Measurements from ENCODE around the gene FOXP1. TPM values are rescaled to one million over a fixed set of nuclear protein-coding genes. Genes with fewer than 3 reads are reported as not detected.

The FOXP1 gene
- total and polyA plus RNA-seq, 4 donors, result 15.2 to 263 (median 110) TPM

- Histone ChIP-seq H3K9me3 (ENCODE audit: control insufficient read depth, low read length) (no peaks in the 10 kb centered on the region), H3K27ac (ENCODE audit: low read depth in 1 of 2, low read length in 2 of 2) (peak overlapping the region; percentile 75 to 99), H3K4me1 (ENCODE audit: control insufficient read depth in 1 of 2, insufficient read depth in 2 of 2, low read length in 2 of 2) (no peaks in the 10 kb centered on the region), H3K4me3 (ENCODE audit: low read length in 2 of 2) (peak overlapping the region; percentile 67 to 82), H3K27me3 (ENCODE audit: control insufficient read depth in 1 of 2, insufficient read depth in 2 of 2, low read length in 1 of 2) (no peaks in the 10 kb centered on the region), H3K36me3 (ENCODE audit: control insufficient read depth in 1 of 2, insufficient read depth in 2 of 2, low read length in 1 of 2) (no peaks in the 10 kb centered on the region)
- WGBS, 2 donors, result 0 to 1% methylated on average over 18 of the region's 18 CpGs
- intact Hi-C loops (cut with DNase I), result loop anchor here (1.0 to 10.0 kb wide), 19 partner anchors 68 to 1050 kb away; no protein-coding TSS in a partner anchor
- peak in 1 of 2 donors; percentile 68 for DNase-seq
- peak; percentile 58 for ATAC-seq (ENCODE audit: low FRiP score)
These were observed 975 bp upstream of the FOXP1 start for GRCh38 chr3:71584394-71585011.

GRCh38 chr3:71582612-71583565 lies 639 bp downstream of the FOXP1 start:
- intact Hi-C loops (cut with DNase I), result loop anchor here (1.0 to 10.0 kb wide), 20 partner anchors 46 to 1048 kb away; no protein-coding TSS in a partner anchor
- peak overlapping the region; percentile 67 to 82 for H3K4me3 ChIP-seq (ENCODE audit: low read length in 2 of 2)
- no peaks in the 10 kb centered on the region for H3K9me3 ChIP-seq (ENCODE audit: control insufficient read depth, low read length)
- peak overlapping the region; percentile 97 to 99 for H3K27ac ChIP-seq (ENCODE audit: low read depth in 1 of 2, low read length in 2 of 2)
- H3K27me3 ChIP-seq (ENCODE audit: control insufficient read depth in 1 of 2, insufficient read depth in 2 of 2, low read length in 1 of 2), result no peaks in the 10 kb centered on the region
- ATAC-seq (ENCODE audit: low FRiP score), result peak; percentile 64
- no peaks in the 10 kb centered on the region for H3K36me3 ChIP-seq (ENCODE audit: control insufficient read depth in 1 of 2, insufficient read depth in 2 of 2, low read length in 1 of 2)
- WGBS, 2 donors, result 0% methylated on average over 77 to 84 of the region's 84 CpGs
- DNase-seq, result peak; percentile 89 to 91
- H3K4me1 ChIP-seq (ENCODE audit: control insufficient read depth in 1 of 2, insufficient read depth in 2 of 2, low read length in 2 of 2), result no peaks in the 10 kb centered on the region

GRCh38 chr3:71582036-71582611 lies 1.4 kb downstream of the FOXP1 start:
- ATAC-seq (ENCODE audit: low FRiP score), result peak; percentile 36
- 0% methylated on average over 51 to 59 of the region's 59 CpGs for WGBS, 2 donors

GRCh38 chr3:71581457-71582035 lies 2.0 kb downstream of the FOXP1 start:
- peak; percentile 51 for ATAC-seq (ENCODE audit: low FRiP score)
- Histone ChIP-seq H3K4me3 (ENCODE audit: low read length in 2 of 2) (peak overlapping the region; percentile 67 to 82), H3K27me3 (ENCODE audit: control insufficient read depth in 1 of 2, insufficient read depth in 2 of 2, low read length in 1 of 2) (no peaks in the 10 kb centered on the region), H3K9me3 (ENCODE audit: control insufficient read depth, low read length) (no peaks in the 10 kb centered on the region), H3K4me1 (ENCODE audit: control insufficient read depth in 1 of 2, insufficient read depth in 2 of 2, low read length in 2 of 2) (peaks cover 0 to 1% of the 10 kb centered on the region in 2 donors), H3K27ac (ENCODE audit: low read depth in 1 of 2, low read length in 2 of 2) (peak overlapping the region; percentile 24 to 80), H3K36me3 (ENCODE audit: control insufficient read depth in 1 of 2, insufficient read depth in 2 of 2, low read length in 1 of 2) (no peaks in the 10 kb centered on the region)
- intact Hi-C loops (cut with DNase I), result loop anchor here (2.0 to 10.0 kb wide), 18 partner anchors 69 to 1047 kb away; no protein-coding TSS in a partner anchor
- WGBS, 2 donors, result 0% methylated on average over 48 to 53 of the region's 53 CpGs
- DNase-seq, result peak; percentile 70 to 82

More at GRCh38 chr3:71582036-71582611, 1.4 kb downstream of the FOXP1 start:
- intact Hi-C loops (cut with DNase I), result loop anchor here (2.0 to 10.0 kb wide), 18 partner anchors 70 to 1047 kb away; no protein-coding TSS in a partner anchor
- no peaks in the 10 kb centered on the region for H3K27me3 ChIP-seq (ENCODE audit: control insufficient read depth in 1 of 2, insufficient read depth in 2 of 2, low read length in 1 of 2)
- H3K9me3 ChIP-seq (ENCODE audit: control insufficient read depth, low read length), result no peaks in the 10 kb centered on the region
- H3K36me3 ChIP-seq (ENCODE audit: control insufficient read depth in 1 of 2, insufficient read depth in 2 of 2, low read length in 1 of 2), result no peaks in the 10 kb centered on the region
- peak; percentile 83 to 89 for DNase-seq
- peak overlapping the region; percentile 67 to 82 for H3K4me3 ChIP-seq (ENCODE audit: low read length in 2 of 2)
- H3K4me1 ChIP-seq (ENCODE audit: control insufficient read depth in 1 of 2, insufficient read depth in 2 of 2, low read length in 2 of 2), result peaks cover 0 to 1% of the 10 kb centered on the region in 2 donors
- H3K27ac ChIP-seq (ENCODE audit: low read depth in 1 of 2, low read length in 2 of 2), result peak overlapping the region; percentile 80 to 99

GRCh38 chr3:71580636-71581456 lies 2.7 kb downstream of the FOXP1 start:
- peaks cover 0 to 1% of the 10 kb centered on the region in 2 donors for H3K4me1 ChIP-seq (ENCODE audit: control insufficient read depth in 1 of 2, insufficient read depth in 2 of 2, low read length in 2 of 2)
- H3K27me3 ChIP-seq (ENCODE audit: control insufficient read depth in 1 of 2, insufficient read depth in 2 of 2, low read length in 1 of 2), result no peaks in the 10 kb centered on the region
- H3K9me3 ChIP-seq (ENCODE audit: control insufficient read depth, low read length), result no peaks in the 10 kb centered on the region
- peak overlapping the region; percentile 67 to 82 for H3K4me3 ChIP-seq (ENCODE audit: low read length in 2 of 2)
- ATAC-seq (ENCODE audit: low FRiP score) (no peak), DNase-seq (no peak)
- intact Hi-C loops (cut with DNase I), result loop anchor here (5.0 to 10.0 kb wide), 17 partner anchors 69 to 1046 kb away; no protein-coding TSS in a partner anchor
- 4% methylated on average over 17 of the region's 17 CpGs for WGBS, 2 donors
- no peaks in the 10 kb centered on the region for H3K36me3 ChIP-seq (ENCODE audit: control insufficient read depth in 1 of 2, insufficient read depth in 2 of 2, low read length in 1 of 2)
- peak overlapping the region; percentile 24 to 58 for H3K27ac ChIP-seq (ENCODE audit: low read depth in 1 of 2, low read length in 2 of 2)

GRCh38 chr3:71579935-71580406 lies 3.6 kb downstream of the FOXP1 start:
- Histone ChIP-seq H3K36me3 (ENCODE audit: control insufficient read depth in 1 of 2, insufficient read depth in 2 of 2, low read length in 1 of 2) (no peaks in the 10 kb centered on the region), H3K9me3 (ENCODE audit: control insufficient read depth, low read length) (no peaks in the 10 kb centered on the region), H3K4me1 (ENCODE audit: control insufficient read depth in 1 of 2, insufficient read depth in 2 of 2, low read length in 2 of 2) (peaks cover 0 to 1% of the 10 kb centered on the region in 2 donors), H3K27me3 (ENCODE audit: control insufficient read depth in 1 of 2, insufficient read depth in 2 of 2, low read length in 1 of 2) (no peaks in the 10 kb centered on the region), H3K27ac (ENCODE audit: low read depth in 1 of 2, low read length in 2 of 2) (peak overlapping the region; percentile 3 to 87), H3K4me3 (ENCODE audit: low read length in 2 of 2) (peak overlapping the region; percentile 67 to 82)
- intact Hi-C loops (cut with DNase I), result loop anchor here (5.0 to 10.0 kb wide), 18 partner anchors 38 to 1045 kb away; no protein-coding TSS in a partner anchor
- no peak for DNase-seq
- no peak for ATAC-seq (ENCODE audit: low FRiP score)
- 1 to 6% methylated on average over 4 of the region's 4 CpGs for WGBS, 2 donors

- Histone ChIP-seq H3K9me3 (ENCODE audit: control insufficient read depth, low read length) (no peaks in the 10 kb centered on the region), H3K36me3 (ENCODE audit: control insufficient read depth in 1 of 2, insufficient read depth in 2 of 2, low read length in 1 of 2) (peaks cover 0 to 3% of the 10 kb centered on the region in 2 donors), H3K27me3 (ENCODE audit: control insufficient read depth in 1 of 2, insufficient read depth in 2 of 2, low read length in 1 of 2) (no peaks in the 10 kb centered on the region), H3K4me1 (ENCODE audit: control insufficient read depth in 1 of 2, insufficient read depth in 2 of 2, low read length in 2 of 2) (peaks cover 0 to 1% of the 10 kb centered on the region in 2 donors), H3K4me3 (ENCODE audit: low read length in 2 of 2) (peak overlapping the region; percentile 34 to 67), H3K27ac (ENCODE audit: low read depth in 1 of 2, low read length in 2 of 2) (peak overlapping the region; percentile 3 to 87)
- intact Hi-C loops (cut with DNase I), result loop anchor here in 1 of 2 donors (5.0 kb wide), 1 partner anchor 37 kb away; no protein-coding TSS in a partner anchor
- no peak for ATAC-seq (ENCODE audit: low FRiP score)
- DNase-seq, result no peak
- WGBS, 2 donors, result 3 to 4% methylated on average over 7 of the region's 7 CpGs
These were observed 4.1 kb downstream of the FOXP1 start for GRCh38 chr3:71579326-71579934.
